ENCODE measurements around the gene ZDHHC15.
"Not testable (repeated sequence)": the region's sequence is repeated elsewhere in the genome, so short reads cannot be mapped to it uniquely, and the experiment has no call there.

Gene ZDHHC15

DNA sequence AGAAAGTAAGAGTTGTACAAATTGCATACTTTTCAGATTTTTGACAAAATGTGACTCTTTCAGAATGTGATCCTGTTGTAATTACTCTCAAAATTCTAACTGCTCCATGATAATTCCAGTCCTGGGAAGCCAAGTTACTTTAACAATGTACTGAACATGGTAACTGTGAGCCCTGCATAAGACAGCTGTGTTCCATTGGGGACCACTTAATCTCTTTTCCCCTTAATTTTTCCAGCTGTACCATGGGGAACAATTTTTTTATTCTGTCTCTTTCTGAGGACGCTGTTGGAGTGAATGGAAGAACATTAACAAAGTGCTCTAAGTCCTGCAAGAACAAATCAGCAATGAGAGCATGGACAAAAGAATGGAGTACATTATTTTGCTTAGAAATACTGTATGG, 153.1 kb downstream of the ZDHHC15 start:
- Histone ChIP-seq H3K9me3 (ENCODE audit: control insufficient read depth, insufficient read depth, low read length) (peaks cover 48% of the 10 kb centered on the region), H3K27me3 (ENCODE audit: control insufficient read depth, insufficient read depth, low read length) (no peaks in the 10 kb centered on the region), H3K36me3 (ENCODE audit: control insufficient read depth, insufficient read depth, low read length) (no peaks in the 10 kb centered on the region), H3K4me1 (ENCODE audit: control insufficient read depth, insufficient read depth, low read length) (no peaks in the 10 kb centered on the region), H3K4me3 (ENCODE audit: low read depth, low read length) (no peak overlapping the region), H3K27ac (ENCODE audit: low read depth, low read length) (no peak overlapping the region), H3K9ac (ENCODE audit: low read depth, low read length) (no peak overlapping the region)

GRCh38 chrX:75366861-75367260, 156.0 kb downstream of the ZDHHC15 start:
- Histone ChIP-seq H3K36me3 (ENCODE audit: control insufficient read depth, insufficient read depth, low read length) (no peaks in the 10 kb centered on the region), H3K4me3 (ENCODE audit: low read depth, low read length) (no peak overlapping the region), H3K4me1 (ENCODE audit: control insufficient read depth, insufficient read depth, low read length) (no peaks in the 10 kb centered on the region), H3K27ac (ENCODE audit: low read depth, low read length) (no peak overlapping the region), H3K9ac (ENCODE audit: low read depth, low read length) (no peak overlapping the region), H3K9me3 (ENCODE audit: control insufficient read depth, insufficient read depth, low read length) (peaks cover 64% of the 10 kb centered on the region), H3K27me3 (ENCODE audit: control insufficient read depth, insufficient read depth, low read length) (no peaks in the 10 kb centered on the region)

DNA sequence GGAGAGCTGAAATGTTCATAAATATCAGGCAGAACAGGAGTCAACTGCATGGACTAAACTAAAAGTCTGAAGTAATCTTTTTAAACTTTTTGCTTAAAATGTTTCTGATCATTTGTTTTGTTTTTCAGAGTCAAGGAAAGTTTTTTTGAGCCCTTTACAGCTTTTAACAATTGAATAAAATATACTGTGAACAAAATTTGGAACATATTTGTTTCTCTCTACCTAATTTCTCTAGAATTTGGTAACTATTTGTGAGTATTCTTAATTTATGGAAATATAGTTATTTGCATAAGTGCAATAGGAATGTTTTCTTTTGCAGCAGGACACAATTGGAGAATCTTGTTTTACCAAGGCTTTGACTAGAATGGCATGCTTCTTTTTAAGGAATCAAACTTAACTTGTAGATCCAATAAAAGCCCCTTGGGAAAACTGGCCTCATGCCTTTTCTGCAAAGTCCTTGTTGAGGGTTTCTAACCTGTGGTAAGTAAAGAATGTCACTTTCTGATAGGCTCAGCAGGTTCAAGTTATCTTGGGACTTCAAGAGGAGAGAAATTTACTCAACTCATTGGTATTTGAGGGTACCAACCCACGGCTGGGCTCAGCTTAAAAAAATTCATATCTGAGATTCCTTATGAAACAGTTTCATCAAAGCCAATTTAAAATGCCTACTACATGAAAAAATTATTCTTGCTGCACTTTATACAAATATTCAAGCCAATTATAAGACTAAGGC, 157.4 kb downstream of the ZDHHC15 start:
- Histone ChIP-seq H3K36me3 (ENCODE audit: control insufficient read depth, insufficient read depth, low read length) (no peaks in the 10 kb centered on the region), H3K9ac (ENCODE audit: low read depth, low read length) (no peak overlapping the region), H3K4me3 (ENCODE audit: low read depth, low read length) (no peak overlapping the region), H3K4me1 (ENCODE audit: control insufficient read depth, insufficient read depth, low read length) (no peaks in the 10 kb centered on the region), H3K27ac (ENCODE audit: low read depth, low read length) (no peak overlapping the region), H3K27me3 (ENCODE audit: control insufficient read depth, insufficient read depth, low read length) (no peaks in the 10 kb centered on the region), H3K9me3 (ENCODE audit: control insufficient read depth, insufficient read depth, low read length) (peaks cover 61% of the 10 kb centered on the region)

- no peaks in the 10 kb centered on the region for H3K4me1 ChIP-seq (ENCODE audit: control insufficient read depth, insufficient read depth, low read length)
- no peak overlapping the region for H3K27ac ChIP-seq (ENCODE audit: low read depth, low read length)
- peaks cover 79% of the 10 kb centered on the region for H3K9me3 ChIP-seq (ENCODE audit: control insufficient read depth, insufficient read depth, low read length)
- no peaks in the 10 kb centered on the region for H3K36me3 ChIP-seq (ENCODE audit: control insufficient read depth, insufficient read depth, low read length)
- no peak overlapping the region for H3K4me3 ChIP-seq (ENCODE audit: low read depth, low read length)
- H3K27me3 ChIP-seq (ENCODE audit: control insufficient read depth, insufficient read depth, low read length): no peaks in the 10 kb centered on the region
- H3K9ac ChIP-seq (ENCODE audit: low read depth, low read length): no peak overlapping the region
These were observed 161.0 kb downstream of the ZDHHC15 start for GRCh38 chrX:75361788-75362187.

DNA sequence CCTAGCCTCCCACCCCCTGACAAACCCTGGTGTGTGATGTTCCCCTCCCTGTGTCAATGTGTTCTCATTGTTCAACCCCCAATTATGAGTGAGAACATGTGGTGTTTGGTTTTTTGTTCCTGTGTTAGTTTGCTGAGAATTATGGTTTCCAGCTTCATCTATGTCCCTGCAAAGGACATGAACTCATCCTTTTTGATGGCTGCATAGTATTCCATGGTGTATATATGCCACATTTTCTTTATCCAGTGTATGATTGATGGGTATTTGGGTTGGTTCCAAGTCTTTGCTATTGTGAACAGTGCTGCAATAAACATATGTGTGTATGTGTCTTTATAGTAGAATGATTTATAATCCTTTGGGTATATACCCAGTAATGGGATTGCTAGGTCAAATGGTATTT, 174.2 kb downstream of the ZDHHC15 start:
- H3K4me3 ChIP-seq (ENCODE audit: low read depth, low read length); H3K4me1 ChIP-seq (ENCODE audit: control insufficient read depth, insufficient read depth, low read length); H3K27ac ChIP-seq (ENCODE audit: low read depth, low read length); H3K36me3 ChIP-seq (ENCODE audit: control insufficient read depth, insufficient read depth, low read length); H3K9ac ChIP-seq (ENCODE audit: low read depth, low read length); H3K27me3 ChIP-seq (ENCODE audit: control insufficient read depth, insufficient read depth, low read length): not testable (repeated sequence)
- peaks cover 35% of the 10 kb centered on the region for H3K9me3 ChIP-seq (ENCODE audit: control insufficient read depth, insufficient read depth, low read length)

- Histone ChIP-seq H3K9me3 (ENCODE audit: control insufficient read depth, insufficient read depth, low read length) (peaks cover 57% of the 10 kb centered on the region), H3K27me3 (ENCODE audit: control insufficient read depth, insufficient read depth, low read length) (no peaks in the 10 kb centered on the region), H3K27ac (ENCODE audit: low read depth, low read length) (no peak overlapping the region), H3K9ac (ENCODE audit: low read depth, low read length) (no peak overlapping the region), H3K4me1 (ENCODE audit: control insufficient read depth, insufficient read depth, low read length) (no peaks in the 10 kb centered on the region), H3K36me3 (ENCODE audit: control insufficient read depth, insufficient read depth, low read length) (no peaks in the 10 kb centered on the region), H3K4me3 (ENCODE audit: low read depth, low read length) (no peak overlapping the region)
These were observed 185.3 kb downstream of the ZDHHC15 start for GRCh38 chrX:75337525-75337924.

- H3K36me3 ChIP-seq (ENCODE audit: control insufficient read depth, insufficient read depth, low read length): peaks cover under 1% of the 10 kb centered on the region; the same call in 1 of the 2 replicates
- no peak overlapping the region for H3K9ac ChIP-seq (ENCODE audit: low read depth, low read length)
- H3K4me1 ChIP-seq (ENCODE audit: control insufficient read depth, insufficient read depth, low read length): no peaks in the 10 kb centered on the region
- no peaks in the 10 kb centered on the region for H3K27me3 ChIP-seq (ENCODE audit: control insufficient read depth, insufficient read depth, low read length)
- peaks cover 73% of the 10 kb centered on the region for H3K9me3 ChIP-seq (ENCODE audit: control insufficient read depth, insufficient read depth, low read length)
- no peak overlapping the region for H3K27ac ChIP-seq (ENCODE audit: low read depth, low read length)
- no peak overlapping the region for H3K4me3 ChIP-seq (ENCODE audit: low read depth, low read length)
These were observed 187.7 kb downstream of the ZDHHC15 start for GRCh38 chrX:75335127-75335458.

DNA sequence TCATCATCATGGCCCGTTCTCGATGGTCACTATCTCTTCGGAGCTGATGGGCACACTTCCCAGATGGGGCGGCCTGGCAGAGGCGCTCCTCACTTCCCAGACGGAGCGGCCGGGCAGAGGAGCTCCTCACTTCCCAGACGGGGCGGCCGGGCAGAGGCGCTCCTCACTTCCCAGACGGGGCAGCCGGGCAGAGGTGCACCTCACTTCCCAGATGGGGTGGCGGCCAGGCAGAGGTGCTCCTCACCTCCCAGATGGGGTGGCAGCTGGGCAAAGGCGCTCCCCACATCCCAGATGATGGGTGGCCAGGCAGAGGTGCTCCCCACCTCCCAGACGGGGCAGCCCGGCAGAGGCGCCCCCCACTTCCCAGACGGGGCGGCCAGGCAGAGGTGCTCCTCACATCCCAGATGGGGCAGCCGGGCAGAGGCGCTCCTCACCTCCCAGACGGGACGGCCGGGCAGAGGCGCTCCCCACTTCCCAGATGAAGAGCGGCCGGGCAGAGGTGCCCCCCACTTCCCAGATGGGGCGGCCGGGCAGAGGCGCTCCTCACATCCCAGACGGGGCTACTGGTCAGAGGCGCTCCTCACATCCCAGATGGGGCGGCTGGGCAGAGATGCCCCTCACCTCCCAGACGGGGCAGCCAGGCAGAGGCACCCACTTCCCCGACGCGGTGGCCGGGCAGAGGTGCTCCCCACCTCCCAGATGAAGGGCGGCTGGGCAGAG, 188.3 kb downstream of the ZDHHC15 start:
- H3K4me1 ChIP-seq (ENCODE audit: control insufficient read depth, insufficient read depth, low read length); H3K27me3 ChIP-seq (ENCODE audit: control insufficient read depth, insufficient read depth, low read length); H3K4me3 ChIP-seq (ENCODE audit: low read depth, low read length); H3K36me3 ChIP-seq (ENCODE audit: control insufficient read depth, insufficient read depth, low read length); H3K9ac ChIP-seq (ENCODE audit: low read depth, low read length); H3K27ac ChIP-seq (ENCODE audit: low read depth, low read length): not testable (repeated sequence)
- peaks cover 76% of the 10 kb centered on the region for H3K9me3 ChIP-seq (ENCODE audit: control insufficient read depth, insufficient read depth, low read length)

GRCh38 chrX:75327607-75328006, 195.2 kb downstream of the ZDHHC15 start:
- Histone ChIP-seq H3K36me3 (ENCODE audit: control insufficient read depth, insufficient read depth, low read length) (peaks cover 15% of the 10 kb centered on the region), H3K9me3 (ENCODE audit: control insufficient read depth, insufficient read depth, low read length) (peaks cover 54% of the 10 kb centered on the region), H3K27me3 (ENCODE audit: control insufficient read depth, insufficient read depth, low read length) (no peaks in the 10 kb centered on the region), H3K9ac (ENCODE audit: low read depth, low read length) (no peak overlapping the region), H3K4me1 (ENCODE audit: control insufficient read depth, insufficient read depth, low read length) (no peaks in the 10 kb centered on the region), H3K27ac (ENCODE audit: low read depth, low read length) (no peak overlapping the region), H3K4me3 (ENCODE audit: low read depth, low read length) (no peak overlapping the region)
